AG08395 (cell line): ENCODE data around the gene PSKH1.

Experiments
- DNase-seq: peaks from one replicate; pipeline ENCODE4 v3.0.0; 2012; ENCODE audit warnings: mixed read lengths, low spot score

Gene PSKH1

GRCh38 chr16:67940446-67941089 lies 47.5 kb downstream of the PSKH1 start:
- DNase-seq: no peak

DNA sequence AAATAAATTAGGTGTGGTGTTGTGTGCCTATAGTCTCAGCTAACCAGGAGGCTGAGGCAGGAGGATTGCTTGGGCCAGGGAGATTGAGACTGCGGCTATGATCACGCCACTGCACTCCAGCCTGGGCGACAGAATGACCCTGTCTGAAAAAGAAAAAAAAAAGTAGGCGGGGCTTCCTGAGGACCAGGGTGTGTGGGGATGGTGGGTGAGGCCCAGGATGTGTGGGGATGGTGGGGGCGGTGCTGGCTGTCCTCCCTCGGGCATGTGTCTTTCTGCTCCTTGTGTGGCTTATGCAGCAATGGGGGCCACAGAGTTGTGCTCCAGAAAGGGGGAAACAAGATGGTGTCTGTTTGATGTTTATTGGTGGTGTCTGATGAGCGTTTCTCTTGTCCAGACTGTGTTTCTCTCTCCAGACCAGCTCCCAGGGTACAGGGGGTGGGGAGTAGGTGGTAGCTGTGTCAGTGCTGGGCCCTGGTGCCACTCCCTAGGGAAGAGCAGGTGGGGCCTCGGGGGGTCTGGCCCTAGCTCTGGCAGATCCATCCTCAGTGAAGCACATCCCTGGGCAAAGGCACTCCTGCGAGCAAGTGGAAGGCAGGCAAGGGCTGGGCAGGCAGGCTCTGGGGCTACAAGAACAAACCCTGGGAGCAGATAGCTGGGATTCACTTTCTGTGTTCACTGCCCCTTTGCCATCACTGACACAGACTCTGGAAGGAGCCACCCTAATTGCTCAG lies 48.6 kb downstream of the PSKH1 start:
- DNase-seq: no peak

DNA sequence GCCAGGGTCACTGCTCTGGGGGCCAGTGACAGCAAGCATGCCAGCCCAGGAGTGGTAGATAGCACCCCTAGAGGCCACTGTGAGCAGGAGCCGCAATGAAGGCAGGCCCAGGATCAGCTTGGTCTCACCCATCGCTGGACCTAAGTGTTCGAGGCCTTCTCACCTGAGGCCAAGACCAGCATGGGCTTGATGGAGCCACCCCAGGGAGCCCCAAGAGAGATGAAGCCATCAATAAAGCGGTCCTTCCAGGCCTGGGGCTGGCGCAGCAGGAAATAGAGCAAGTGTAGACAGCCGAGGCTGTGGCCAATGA lies 49.1 kb downstream of the PSKH1 start:
- peak; percentile 50 for DNase-seq

GRCh38 chr16:67942510-67943255 lies 49.6 kb downstream of the PSKH1 start:
- no peak for DNase-seq

DNA sequence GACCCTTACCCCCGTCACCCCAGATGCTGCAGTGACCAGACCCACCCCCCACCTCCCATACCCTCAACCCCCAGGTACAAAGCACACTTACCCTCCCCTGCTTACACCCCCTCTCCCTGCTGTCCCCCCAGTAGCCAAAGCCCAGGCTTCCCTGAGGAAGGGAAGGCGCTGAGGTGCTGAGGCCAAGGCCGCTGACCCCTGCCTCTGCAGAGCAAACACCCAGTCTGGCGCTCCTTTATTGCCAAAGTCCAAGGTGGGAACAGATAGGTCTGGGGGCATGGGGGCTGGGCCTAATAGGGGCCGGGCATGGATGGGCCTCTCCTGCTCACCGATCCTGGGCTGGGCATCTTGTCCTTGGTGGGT lies 50.2 kb downstream of the PSKH1 start:
- no peak for DNase-seq

- DNase-seq: peak; percentile 49
Measured at GRCh38 chr16:67943619-67944504, 50.8 kb downstream of the PSKH1 start, which contains the start of gene LCAT. Gene LCAT, minus strand, starts transcription at chr16:67944120. Its CDS starts 19 bp downstream, at chr16:67944101.

DNA sequence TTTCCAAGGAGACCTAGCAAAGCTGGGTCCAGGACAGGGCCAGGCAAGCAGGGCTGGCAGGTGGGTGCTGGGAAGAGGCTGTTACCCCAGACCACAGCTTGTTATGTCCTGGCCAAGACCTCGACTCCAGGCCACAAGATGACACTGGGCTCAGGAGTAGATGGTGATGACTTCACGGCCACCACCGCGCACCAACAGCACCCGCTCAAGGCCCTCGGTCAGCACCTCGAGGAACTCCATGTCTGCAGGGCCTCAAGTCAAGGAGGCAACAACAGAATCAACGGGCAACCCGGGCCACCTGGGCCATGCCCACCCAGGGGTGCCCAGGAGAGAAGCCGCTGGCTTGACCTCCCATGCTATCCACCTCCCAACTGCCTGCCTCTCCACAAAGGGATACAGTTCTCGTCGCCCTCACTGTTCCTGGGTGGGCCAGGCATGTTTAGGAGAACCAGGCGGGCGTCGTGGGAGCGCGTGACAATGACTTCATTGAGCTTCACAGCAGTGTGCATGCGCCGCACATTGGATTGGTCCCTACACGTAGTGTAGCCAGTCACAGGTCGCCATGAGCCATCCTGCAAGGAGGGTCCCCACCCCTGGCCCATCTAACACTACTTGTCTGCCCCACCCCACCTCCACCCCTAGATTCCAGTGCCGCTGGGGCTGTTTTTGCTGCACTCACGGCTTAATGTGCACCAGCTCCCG lies 51.8 kb downstream of the PSKH1 start:
- no peak for DNase-seq

GRCh38 chr16:67945392-67945933 lies 52.4 kb downstream of the PSKH1 start:
- DNase-seq: no peak

GRCh38 chr16:67946128-67946569 lies 53.1 kb downstream of the PSKH1 start:
- DNase-seq: no peak

- no peak for DNase-seq
Measured at GRCh38 chr16:67946966-67947558, 54.0 kb downstream of the PSKH1 start.

DNA sequence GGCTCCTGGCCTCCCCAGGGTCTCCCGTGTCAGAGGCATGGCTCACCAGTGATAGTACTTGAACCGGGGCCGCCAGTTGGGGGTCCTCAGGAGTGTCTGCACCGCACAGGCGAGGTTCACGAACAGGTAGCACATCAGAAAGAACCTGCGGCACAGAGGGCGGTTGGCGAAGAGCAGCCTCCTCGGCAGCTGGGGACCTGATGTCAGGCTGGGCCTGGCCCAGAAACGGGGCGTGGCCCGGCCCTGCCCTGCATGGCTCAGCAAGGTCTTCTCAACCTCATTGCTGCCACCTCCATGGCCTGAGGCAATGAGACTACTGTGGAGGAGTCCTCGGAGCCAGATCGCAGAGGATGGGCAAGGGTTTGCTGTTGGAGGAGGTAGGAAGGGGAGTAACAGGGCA lies 55.0 kb downstream of the PSKH1 start:
- DNase-seq: no peak

- DNase-seq: no peak
Measured at GRCh38 chr16:67949645-67950044, 56.6 kb downstream of the PSKH1 start.

- no peak for DNase-seq
Measured at GRCh38 chr16:67950335-67950843, 57.3 kb downstream of the PSKH1 start.

GRCh38 chr16:67951485-67951884 lies 58.4 kb downstream of the PSKH1 start:
- no peak for DNase-seq

- DNase-seq: no peak
Measured at GRCh38 chr16:67953641-67954375, 60.8 kb downstream of the PSKH1 start.

GRCh38 chr16:67954421-67955196 lies 61.6 kb downstream of the PSKH1 start:
- DNase-seq: no peak

- DNase-seq: no peak
Measured at GRCh38 chr16:67957622-67958021, 64.6 kb downstream of the PSKH1 start.

- peak; percentile 90 for DNase-seq
Measured at GRCh38 chr16:67959536-67960329, 66.7 kb downstream of the PSKH1 start.
